ENCODE results near the gene ARHGAP10.

The ARHGAP10 gene

GRCh38 chr4:148071009-148071408 lies 339.1 kb downstream of the ARHGAP10 start:
- CTCF ChIA-PET, result interaction anchor here (0.5 kb wide), 1 partner anchor 1972 kb away, joined by 3 read pairs; no protein-coding TSS in a partner anchor
- DNase-seq (ENCODE audit: low spot score), result no peak
- H3K27ac ChIP-seq, result no peak overlapping the region
- no peak for TF ChIP-seq CTCF (conservative IDR thresholded peaks at IDR 0.05; ENCODE audit: low read depth)
- POLR2A ChIA-PET (ENCODE audit: low non-redundant PET), result no interaction called here

- DNase-seq (ENCODE audit: low spot score), result no peak
- ChIA-PET CTCF (no interaction called here), POLR2A (ENCODE audit: low non-redundant PET) (no interaction called here)
- no peak for TF ChIP-seq CTCF (conservative IDR thresholded peaks at IDR 0.05; ENCODE audit: low read depth)
- H3K27ac ChIP-seq, result no peak overlapping the region
These were observed 340.9 kb downstream of the ARHGAP10 start for GRCh38 chr4:148072789-148073188.

GRCh38 chr4:148073349-148073748 lies 341.5 kb downstream of the ARHGAP10 start:
- ChIA-PET CTCF (no interaction called here), POLR2A (ENCODE audit: low non-redundant PET) (no interaction called here)
- H3K27ac ChIP-seq, result no peak overlapping the region
- DNase-seq (ENCODE audit: low spot score), result no peak
- no peak for TF ChIP-seq CTCF (conservative IDR thresholded peaks at IDR 0.05; ENCODE audit: low read depth)

GRCh38 chr4:148074462-148074861 lies 342.6 kb downstream of the ARHGAP10 start:
- no peak overlapping the region for H3K27ac ChIP-seq
- ChIA-PET CTCF (no interaction called here), POLR2A (ENCODE audit: low non-redundant PET) (no interaction called here)
- TF ChIP-seq CTCF (conservative IDR thresholded peaks at IDR 0.05; ENCODE audit: low read depth), result no peak
- no peak for DNase-seq (ENCODE audit: low spot score)

GRCh38 chr4:148075438-148075837 lies 343.6 kb downstream of the ARHGAP10 start:
- CTCF ChIA-PET, result no interaction called here
- no peak for TF ChIP-seq CTCF (conservative IDR thresholded peaks at IDR 0.05; ENCODE audit: low read depth)
- no peak overlapping the region for H3K27ac ChIP-seq
- POLR2A ChIA-PET (ENCODE audit: low non-redundant PET), result no interaction called here
- DNase-seq (ENCODE audit: low spot score), result no peak

GRCh38 chr4:148076964-148077363 lies 345.1 kb downstream of the ARHGAP10 start:
- H3K27ac ChIP-seq, result no peak overlapping the region
- ChIA-PET CTCF (no interaction called here), POLR2A (ENCODE audit: low non-redundant PET) (no interaction called here)
- no peak for DNase-seq (ENCODE audit: low spot score)
- no peak for TF ChIP-seq CTCF (conservative IDR thresholded peaks at IDR 0.05; ENCODE audit: low read depth)

- no peak overlapping the region for H3K27ac ChIP-seq
- ChIA-PET POLR2A (ENCODE audit: low non-redundant PET) (no interaction called here), CTCF (no interaction called here)
- DNase-seq (ENCODE audit: low spot score), result no peak
- TF ChIP-seq CTCF (conservative IDR thresholded peaks at IDR 0.05; ENCODE audit: low read depth), result no peak
These were observed 345.7 kb downstream of the ARHGAP10 start for GRCh38 chr4:148077581-148077980.
